Measurements from ENCODE around the gene PLIN5. TPM values are rescaled to one million over a fixed set of nuclear protein-coding genes. Genes with fewer than 3 reads are reported as not detected.

Gene PLIN5
- polyA plus RNA-seq, 1 donor from 2014 or later, result 1.3 TPM

- Histone ChIP-seq H3K36me3 (ENCODE audit: insufficient read depth, low read length) (peaks cover 8% of the 10 kb centered on the region), H3K9ac (ENCODE audit: low read length) (no peak within 1 kb of the TSS), H2AFZ (ENCODE audit: low read depth, low read length) (no peak within 1 kb of the TSS), H3F3A (ENCODE audit: insufficient read depth, low read length, poor library complexity, severe bottlenecking) (no peaks in the 10 kb centered on the region), H3K79me2 (replicated peaks; ENCODE audit: insufficient read depth, low read length) (no peaks in the 10 kb centered on the region), H3K27ac (ENCODE audit: low read length) (no peak within 1 kb of the TSS), H3K27me3 (ENCODE audit: insufficient read depth, low read depth, low read length) (no peaks in the 10 kb centered on the region), H3K9me2 (ENCODE audit: insufficient read depth, low read length) (no peaks in the 10 kb centered on the region), H4K20me1 (ENCODE audit: insufficient read depth) (no peaks in the 10 kb centered on the region), H3K4me2 (ENCODE audit: low read length) (no peak within 1 kb of the TSS), H3K4me3 (ENCODE audit: low read length) (no peak within 1 kb of the TSS), H3K9me3 (ENCODE audit: low read length) (no peaks in the 10 kb centered on the region)
- TF ChIP-seq SMC3 (conservative IDR thresholded peaks at IDR 0.05; ENCODE audit: poor library complexity) (no peak), RAD21 (conservative IDR thresholded peaks at IDR 0.05) (no peak), TAF1 (IDR thresholded peaks at IDR 0.05; ENCODE audit: low read depth) (no peak), POLR2AphosphoS5 (IDR thresholded peaks at IDR 0.05) (no peak), MXI1 (conservative IDR thresholded peaks at IDR 0.05; ENCODE audit: poor library complexity, severe bottlenecking) (no peak), EZH2 (IDR thresholded peaks at IDR 0.05; ENCODE audit: borderline replicate concordance, insufficient read depth, low read length, poor library complexity, severe bottlenecking) (no peak), CTCF (IDR thresholded peaks at IDR 0.05; ENCODE audit: poor library complexity, severe bottlenecking) (no peak), EP300 (conservative IDR thresholded peaks at IDR 0.05; ENCODE audit: poor library complexity, severe bottlenecking) (no peak)
- TF ChIP-seq, protein P1, sequence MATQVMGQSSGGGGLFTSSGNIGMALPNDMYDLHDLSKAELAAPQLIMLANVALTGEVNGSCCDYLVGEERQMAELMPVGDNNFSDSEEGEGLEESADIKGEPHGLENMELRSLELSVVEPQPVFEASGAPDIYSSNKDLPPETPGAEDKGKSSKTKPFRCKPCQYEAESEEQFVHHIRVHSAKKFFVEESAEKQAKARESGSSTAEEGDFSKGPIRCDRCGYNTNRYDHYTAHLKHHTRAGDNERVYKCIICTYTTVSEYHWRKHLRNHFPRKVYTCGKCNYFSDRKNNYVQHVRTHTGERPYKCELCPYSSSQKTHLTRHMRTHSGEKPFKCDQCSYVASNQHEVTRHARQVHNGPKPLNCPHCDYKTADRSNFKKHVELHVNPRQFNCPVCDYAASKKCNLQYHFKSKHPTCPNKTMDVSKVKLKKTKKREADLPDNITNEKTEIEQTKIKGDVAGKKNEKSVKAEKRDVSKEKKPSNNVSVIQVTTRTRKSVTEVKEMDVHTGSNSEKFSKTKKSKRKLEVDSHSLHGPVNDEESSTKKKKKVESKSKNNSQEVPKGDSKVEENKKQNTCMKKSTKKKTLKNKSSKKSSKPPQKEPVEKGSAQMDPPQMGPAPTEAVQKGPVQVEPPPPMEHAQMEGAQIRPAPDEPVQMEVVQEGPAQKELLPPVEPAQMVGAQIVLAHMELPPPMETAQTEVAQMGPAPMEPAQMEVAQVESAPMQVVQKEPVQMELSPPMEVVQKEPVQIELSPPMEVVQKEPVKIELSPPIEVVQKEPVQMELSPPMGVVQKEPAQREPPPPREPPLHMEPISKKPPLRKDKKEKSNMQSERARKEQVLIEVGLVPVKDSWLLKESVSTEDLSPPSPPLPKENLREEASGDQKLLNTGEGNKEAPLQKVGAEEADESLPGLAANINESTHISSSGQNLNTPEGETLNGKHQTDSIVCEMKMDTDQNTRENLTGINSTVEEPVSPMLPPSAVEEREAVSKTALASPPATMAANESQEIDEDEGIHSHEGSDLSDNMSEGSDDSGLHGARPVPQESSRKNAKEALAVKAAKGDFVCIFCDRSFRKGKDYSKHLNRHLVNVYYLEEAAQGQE (IDR thresholded peaks at IDR 0.05; ENCODE audit: borderline replicate concordance), result no peak
Observed at GRCh38 chr19:4559569-4559968, 24.5 kb upstream of the PLIN5 start, which contains the start of gene SEMA6B. Gene SEMA6B (minus strand): TSS chr19:4559684. CDS start chr19:4558457, 1,227 bp downstream.

GRCh38 chr19:4557971-4558941 is 23.2 kb upstream of the PLIN5 start:
- Histone ChIP-seq H2AFZ (ENCODE audit: low read depth, low read length) (no peak overlapping the region), H3F3A (ENCODE audit: insufficient read depth, low read length, poor library complexity, severe bottlenecking) (no peaks in the 10 kb centered on the region), H3K79me2 (replicated peaks; ENCODE audit: insufficient read depth, low read length) (no peaks in the 10 kb centered on the region), H3K27ac (ENCODE audit: low read length) (no peak overlapping the region), H3K9ac (ENCODE audit: low read length) (no peak overlapping the region), H3K27me3 (ENCODE audit: insufficient read depth, low read depth, low read length) (no peaks in the 10 kb centered on the region), H3K4me2 (ENCODE audit: low read length) (no peak overlapping the region), H3K9me2 (ENCODE audit: insufficient read depth, low read length) (no peaks in the 10 kb centered on the region), H3K9me3 (ENCODE audit: low read length) (no peaks in the 10 kb centered on the region), H3K4me3 (ENCODE audit: low read length) (no peak overlapping the region), H3K36me3 (ENCODE audit: insufficient read depth, low read length) (peaks cover 8% of the 10 kb centered on the region), H4K20me1 (ENCODE audit: insufficient read depth) (no peaks in the 10 kb centered on the region)
- TF ChIP-seq POLR2AphosphoS5 (IDR thresholded peaks at IDR 0.05) (no peak), SMC3 (conservative IDR thresholded peaks at IDR 0.05; ENCODE audit: poor library complexity) (peak; percentile 75), EP300 (conservative IDR thresholded peaks at IDR 0.05; ENCODE audit: poor library complexity, severe bottlenecking) (no peak), RAD21 (conservative IDR thresholded peaks at IDR 0.05) (peak; percentile 63), CTCF (IDR thresholded peaks at IDR 0.05; ENCODE audit: poor library complexity, severe bottlenecking) (peak; percentile 73), TAF1 (IDR thresholded peaks at IDR 0.05; ENCODE audit: low read depth) (no peak)

All from neural cell (in vitro differentiated cells).